Thoracic aorta (tissue), 2 donors: ENCODE results near the gene JAKMIP2. TPM values are rescaled to one million over a fixed set of nuclear protein-coding genes. Genes with fewer than 3 reads are reported as not detected.

Experiments
- ATAC-seq: fragments of 150-250 bp; one replicate; pipeline ENCODE4 v1.8.0; 2017; ENCODE audit warnings: low read depth; ENCODE audit not compliant: insufficient number of reproducible peaks, low FRiP score
- DNase-seq: peaks from one replicate; pipeline ENCODE4 v3.0.0-alpha.2; 2020; ENCODE audit warnings: low spot score
- H3K27ac ChIP-seq, 2 donors: fragments of 200-600 bp; sonication (generic); 1 replicate in 1 of 2; 2 replicates in 1 of 2; pipeline ENCODE4 v1.5.1; 2016; ENCODE audit warnings: mild to moderate bottlenecking in 2 of 2, moderate library complexity in 2 of 2
- H3K27me3 ChIP-seq: fragments of 200-600 bp; sonication (generic); replicated peaks from 2 replicates; pipeline ENCODE4 v1.6.0; 2016; ENCODE audit warnings: mild to moderate bottlenecking; ENCODE audit not compliant: insufficient read depth
- H3K36me3 ChIP-seq: fragments of 200-600 bp; sonication (generic); one replicate; pipeline ENCODE4 v1.5.1; 2016
- H3K4me1 ChIP-seq, 2 donors: fragments of 200-600 bp; sonication (generic); 1 replicate in 1 of 2; 2 replicates in 1 of 2; pipeline versions ENCODE4 v1.5.1 to v1.6.0; 2016; ENCODE audit warnings: low read depth in 2 of 2, mild to moderate bottlenecking in 1 of 2; ENCODE audit not compliant: control insufficient read depth in 1 of 2
- H3K4me3 ChIP-seq: fragments of 200-600 bp; sonication (generic); 2 replicates; pipeline ENCODE4 v1.5.1; 2016; ENCODE audit warnings: mild to moderate bottlenecking
- H3K9me3 ChIP-seq: fragments of 200-600 bp; sonication (generic); 2 replicates; pipeline ENCODE4 v1.5.1; 2016
- total RNA-seq, 2 donors: library from RNA; depleted of rRNA; stranded (reverse); fragments of >200 nt; gene quantifications; one replicate each; pipeline versions ENCODE4 v1.1.0 to v1.2.3, GENCODE V29; 2016
- TF ChIP-seq, protein P1 (sequence below): fragments of 200-600 bp; sonication (generic); IDR thresholded peaks from one replicate; pipeline ENCODE4 v1.5.1; 2019; ENCODE audit warnings: antibody characterized with exemption

Gene JAKMIP2
- total RNA-seq, 2 donors from 2014 or later: 0.49 to 1.6 TPM

DNA sequence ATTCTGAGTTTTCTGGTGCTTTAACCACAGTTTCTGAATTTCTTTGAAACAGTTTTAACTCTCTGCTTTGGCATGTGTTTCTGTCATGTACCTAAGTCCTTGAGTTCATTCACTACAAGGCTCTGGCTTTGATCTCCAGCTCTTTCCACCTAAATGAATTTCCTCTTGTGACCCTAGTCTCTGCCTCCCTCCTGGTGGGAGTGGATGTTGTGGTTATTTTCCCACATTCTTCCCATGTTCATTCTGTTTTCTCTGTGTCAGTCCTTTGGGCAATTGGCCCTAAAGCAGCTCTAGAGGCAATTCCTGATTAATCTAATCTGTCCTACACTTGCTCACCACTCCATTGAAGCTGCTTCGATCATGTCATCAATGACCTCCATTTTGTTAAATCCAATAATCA is 244.3 kb downstream of the JAKMIP2 start:
- DNase-seq (no peak), ATAC-seq (no peak)
- Histone ChIP-seq H3K27me3 (no peaks in the 10 kb centered on the region), H3K9me3 (no peaks in the 10 kb centered on the region), H3K4me1 (peaks cover 6 to 39% of the 10 kb centered on the region in 2 donors), H3K36me3 (no peaks in the 10 kb centered on the region), H3K4me3 (no peak overlapping the region), H3K27ac (no peak overlapping the region)
- TF ChIP-seq, protein P1, sequence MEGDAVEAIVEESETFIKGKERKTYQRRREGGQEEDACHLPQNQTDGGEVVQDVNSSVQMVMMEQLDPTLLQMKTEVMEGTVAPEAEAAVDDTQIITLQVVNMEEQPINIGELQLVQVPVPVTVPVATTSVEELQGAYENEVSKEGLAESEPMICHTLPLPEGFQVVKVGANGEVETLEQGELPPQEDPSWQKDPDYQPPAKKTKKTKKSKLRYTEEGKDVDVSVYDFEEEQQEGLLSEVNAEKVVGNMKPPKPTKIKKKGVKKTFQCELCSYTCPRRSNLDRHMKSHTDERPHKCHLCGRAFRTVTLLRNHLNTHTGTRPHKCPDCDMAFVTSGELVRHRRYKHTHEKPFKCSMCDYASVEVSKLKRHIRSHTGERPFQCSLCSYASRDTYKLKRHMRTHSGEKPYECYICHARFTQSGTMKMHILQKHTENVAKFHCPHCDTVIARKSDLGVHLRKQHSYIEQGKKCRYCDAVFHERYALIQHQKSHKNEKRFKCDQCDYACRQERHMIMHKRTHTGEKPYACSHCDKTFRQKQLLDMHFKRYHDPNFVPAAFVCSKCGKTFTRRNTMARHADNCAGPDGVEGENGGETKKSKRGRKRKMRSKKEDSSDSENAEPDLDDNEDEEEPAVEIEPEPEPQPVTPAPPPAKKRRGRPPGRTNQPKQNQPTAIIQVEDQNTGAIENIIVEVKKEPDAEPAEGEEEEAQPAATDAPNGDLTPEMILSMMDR: no peak

Other genes starting within 250 kb of the JAKMIP2 start
- 1 to 10 TPM in 1 of 2 donors, not detected in 1; 3.4 TPM for gene SPINK1, start 48.9 kb upstream of the JAKMIP2 start, total RNA-seq
- not detected for gene SCGB3A2, start 96.0 kb upstream of the JAKMIP2 start, total RNA-seq
- 10 to 100 TPM; 28.6 to 50.6 TPM for gene C5orf46, start 123.8 kb upstream of the JAKMIP2 start, total RNA-seq